Neuronal stem cell (in vitro differentiated cells): ENCODE results near the gene DMD.

ENCODE experiments used
- DNase-seq: peaks from one replicate; pipeline ENCODE4 v3.0.0-alpha.2; 2013; ENCODE audit warnings: low spot score
- H2AFZ ChIP-seq: one replicate; pipeline ENCODE4 v1.6.1; 2013; ENCODE audit warnings: mild to moderate bottlenecking, low read length, inconsistent platforms
- H2AK5ac ChIP-seq: 2 replicates; pipeline ENCODE4 v1.6.1; 2013; ENCODE audit warnings: low read depth, mild to moderate bottlenecking, inconsistent platforms, low read length, moderate library complexity, mixed read lengths
- H2BK120ac ChIP-seq: 2 replicates; pipeline ENCODE4 v1.6.1; 2013; ENCODE audit warnings: low read depth, mild to moderate bottlenecking, inconsistent platforms, low read length, moderate library complexity, mixed read lengths
- H2BK12ac ChIP-seq: one replicate; pipeline ENCODE4 v1.6.1; 2013; ENCODE audit warnings: low read length, inconsistent platforms
- H2BK15ac ChIP-seq: 2 replicates; pipeline ENCODE4 v1.6.1; 2013; ENCODE audit warnings: mild to moderate bottlenecking, low read length, inconsistent platforms, mixed read lengths
- H2BK5ac ChIP-seq: one replicate; pipeline ENCODE4 v1.6.1; 2013; ENCODE audit warnings: inconsistent platforms, mild to moderate bottlenecking, low read length, moderate library complexity
- H3K14ac ChIP-seq: one replicate; pipeline ENCODE4 v1.6.1; 2013; ENCODE audit warnings: low read length, inconsistent platforms
- H3K18ac ChIP-seq: 2 replicates; pipeline ENCODE4 v1.6.1; 2013; ENCODE audit warnings: low read length, inconsistent platforms
- H3K23ac ChIP-seq: 2 replicates; pipeline ENCODE4 v1.6.1; 2013; ENCODE audit warnings: low read depth, mild to moderate bottlenecking, mixed read lengths, low read length, inconsistent platforms; ENCODE audit not compliant: poor library complexity
- H3K27ac ChIP-seq: replicated peaks from 3 replicates; pipeline ENCODE4 v1.5.1; 2013; ENCODE audit warnings: low read length, inconsistent platforms
- H3K27me3 ChIP-seq, 3 experiments: 2 replicates each; pipeline ENCODE4 v1.6.1; 2013; ENCODE audit warnings: low read length in 3 of 3, mild to moderate bottlenecking in 2 of 3, inconsistent platforms in 1 of 3, low read depth in 1 of 3, mixed read lengths in 1 of 3, moderate library complexity in 1 of 3; ENCODE audit not compliant: control insufficient read depth in 3 of 3, insufficient read depth in 3 of 3
- H3K36me3 ChIP-seq, 2 donors: replicated peaks in 1 of 2; 2 replicates each; pipeline ENCODE4 v1.6.1; 2013; ENCODE audit warnings: low read length in 2 of 2; ENCODE audit not compliant: control insufficient read depth in 2 of 2, insufficient read depth in 2 of 2
- H3K4ac ChIP-seq: 2 replicates; pipeline ENCODE4 v1.6.1; 2013; ENCODE audit warnings: inconsistent platforms, mild to moderate bottlenecking, low read length, moderate library complexity
- H3K4me1 ChIP-seq, 2 donors: 1 replicate in 1 of 2; 2 replicates in 1 of 2; pipeline ENCODE4 v1.6.1; 2013; ENCODE audit warnings: low read length in 2 of 2, low read depth in 1 of 2; ENCODE audit not compliant: control insufficient read depth in 2 of 2, insufficient read depth in 1 of 2
- H3K4me2 ChIP-seq: one replicate; pipeline ENCODE4 v1.6.1; 2013; ENCODE audit warnings: mild to moderate bottlenecking, low read length, inconsistent platforms; ENCODE audit not compliant: insufficient read depth, poor library complexity, severe bottlenecking
- H3K4me3 ChIP-seq, 2 donors: 2 replicates each; pipeline ENCODE4 v1.5.1; 2013; ENCODE audit warnings: low read length in 2 of 2, mild to moderate bottlenecking in 2 of 2, inconsistent platforms in 1 of 2, moderate library complexity in 1 of 2
- H3K79me1 ChIP-seq: one replicate; pipeline ENCODE4 v1.6.1; 2013; ENCODE audit warnings: low read depth, mild to moderate bottlenecking, inconsistent platforms, low read length, moderate library complexity
- H3K9ac ChIP-seq: one replicate; pipeline ENCODE4 v1.6.1; 2013; ENCODE audit warnings: mild to moderate bottlenecking, low read depth, low read length, inconsistent platforms; ENCODE audit not compliant: poor library complexity
- H3K9me3 ChIP-seq, 2 donors: replicated peaks in 1 of 2; 2 replicates each; pipeline versions ENCODE3 to v1.6.1; 2013; ENCODE audit warnings: low read length in 2 of 2, mild to moderate bottlenecking in 2 of 2, inconsistent platforms in 1 of 2, low read depth in 1 of 2, mixed read lengths in 1 of 2, moderate library complexity in 1 of 2; ENCODE audit not compliant: control insufficient read depth in 2 of 2, insufficient read depth in 1 of 2
- H4K8ac ChIP-seq: one replicate; pipeline ENCODE4 v1.6.1; 2013; ENCODE audit warnings: low read depth, mild to moderate bottlenecking, inconsistent platforms, low read length, moderate library complexity
- H4K91ac ChIP-seq: one replicate; pipeline ENCODE4 v1.6.1; 2013; ENCODE audit warnings: low read length, low read depth, mild to moderate bottlenecking, inconsistent platforms; ENCODE audit not compliant: poor library complexity
- WGBS, 2 donors: extraction: QIAGEN DNeasy Blood & Tissue Kit; methylation state at CpG; one replicate each; pipeline ENCODE4 v1.1.7; 2013; ENCODE audit warnings: missing lambda C conversion rate in 2 of 2, mixed read lengths in 1 of 2; ENCODE audit not compliant: insufficient read length in 2 of 2, insufficient replicate concordance in 1 of 2; ENCODE audit errors: extremely low coverage in 2 of 2; 5-methylcytosine and 5-hydroxymethylcytosine counted together

The DMD gene

GRCh38 chrX:32804034-32804433 lies 407.3 kb downstream of the DMD start:
- H2AK5ac ChIP-seq: no peak overlapping the region
- H2BK5ac ChIP-seq: no peak overlapping the region
- no peak overlapping the region for H3K9ac ChIP-seq
- no peak overlapping the region for H3K4me2 ChIP-seq
- H4K8ac ChIP-seq: no peak overlapping the region
- no peak overlapping the region for H2BK120ac ChIP-seq
- no peaks in the 10 kb centered on the region for H3K27me3 ChIP-seq
- no peak overlapping the region for H3K14ac ChIP-seq
- H2AFZ ChIP-seq: no peak overlapping the region
- no peaks in the 10 kb centered on the region for H3K9me3 ChIP-seq
- H3K4ac ChIP-seq: no peak overlapping the region
- H3K79me1 ChIP-seq: no peaks in the 10 kb centered on the region
- H3K27ac ChIP-seq: no peak overlapping the region
- H4K91ac ChIP-seq: no peak overlapping the region
- H3K4me1 ChIP-seq: no peaks in the 10 kb centered on the region
- DNase-seq: no peak
- no CpG with 5 or more reads among the region's 10 CpGs for WGBS, 2 donors
- H2BK12ac ChIP-seq: no peak overlapping the region
- no peaks in the 10 kb centered on the region for H3K36me3 ChIP-seq
- H3K4me3 ChIP-seq: no peak overlapping the region
- no peak overlapping the region for H2BK15ac ChIP-seq
- H3K18ac ChIP-seq: no peak overlapping the region
- no peak overlapping the region for H3K23ac ChIP-seq

- Histone ChIP-seq H2BK5ac (no peak overlapping the region), H3K4me2 (no peak overlapping the region)
Measured at GRCh38 chrX:32798990-32799389, 412.4 kb downstream of the DMD start.

GRCh38 chrX:32788936-32789335 lies 422.4 kb downstream of the DMD start:
- Histone ChIP-seq H4K8ac (no peak overlapping the region), H2BK15ac (no peak overlapping the region), H3K4ac (no peak overlapping the region), H3K27me3 (no peaks in the 10 kb centered on the region), H3K36me3 (no peaks in the 10 kb centered on the region), H3K9ac (no peak overlapping the region), H2AFZ (no peak overlapping the region), H4K91ac (no peak overlapping the region), H3K4me2 (no peak overlapping the region), H2BK120ac (no peak overlapping the region), H3K23ac (no peak overlapping the region), H3K79me1 (no peaks in the 10 kb centered on the region), H3K9me3 (no peaks in the 10 kb centered on the region), H3K27ac (no peak overlapping the region), H2AK5ac (no peak overlapping the region), H2BK5ac (no peak overlapping the region), H3K4me1 (no peaks in the 10 kb centered on the region), H2BK12ac (no peak overlapping the region), H3K4me3 (no peak overlapping the region), H3K14ac (no peak overlapping the region), H3K18ac (no peak overlapping the region)
- no CpG with 5 or more reads among the region's 1 CpG for WGBS, 2 donors
- no peak for DNase-seq

More at GRCh38 chrX:32798990-32799389, 412.4 kb downstream of the DMD start:
- no peak overlapping the region for H3K18ac ChIP-seq
- H4K8ac ChIP-seq: no peak overlapping the region
- WGBS, 2 donors: no CpG with 5 or more reads among the region's 3 CpGs
- H3K27me3 ChIP-seq: no peaks in the 10 kb centered on the region
- no peak overlapping the region for H3K23ac ChIP-seq
- no peak overlapping the region for H2BK15ac ChIP-seq
- H3K9me3 ChIP-seq: no peaks in the 10 kb centered on the region
- H2AFZ ChIP-seq: no peak overlapping the region
- H3K4ac ChIP-seq: no peak overlapping the region
- no peak overlapping the region for H2BK12ac ChIP-seq
- no peaks in the 10 kb centered on the region for H3K36me3 ChIP-seq
- no peak overlapping the region for H4K91ac ChIP-seq
- no peaks in the 10 kb centered on the region for H3K4me1 ChIP-seq
- DNase-seq: no peak
- H3K79me1 ChIP-seq: no peaks in the 10 kb centered on the region
- H2BK120ac ChIP-seq: no peak overlapping the region
- no peak overlapping the region for H3K14ac ChIP-seq
- no peak overlapping the region for H3K4me3 ChIP-seq
- no peak overlapping the region for H2AK5ac ChIP-seq
- no peak overlapping the region for H3K9ac ChIP-seq
- H3K27ac ChIP-seq: no peak overlapping the region

- no peaks in the 10 kb centered on the region for H3K4me1 ChIP-seq
- no peak overlapping the region for H3K4me3 ChIP-seq
- no peak overlapping the region for H2BK5ac ChIP-seq
- H3K27ac ChIP-seq: no peak overlapping the region
- H2AFZ ChIP-seq: no peak overlapping the region
- no peak for DNase-seq
- H3K14ac ChIP-seq: no peak overlapping the region
- no peak overlapping the region for H3K4ac ChIP-seq
- no peak overlapping the region for H2BK12ac ChIP-seq
- H3K9ac ChIP-seq: no peak overlapping the region
- H3K23ac ChIP-seq: no peak overlapping the region
- no peaks in the 10 kb centered on the region for H3K27me3 ChIP-seq
- H3K9me3 ChIP-seq: no peaks in the 10 kb centered on the region
- H3K36me3 ChIP-seq: no peaks in the 10 kb centered on the region
- no peak overlapping the region for H2BK120ac ChIP-seq
- no peaks in the 10 kb centered on the region for H3K79me1 ChIP-seq
- no peak overlapping the region for H3K18ac ChIP-seq
- no CpG with 5 or more reads among the region's 4 CpGs for WGBS, 2 donors
- no peak overlapping the region for H2AK5ac ChIP-seq
- H3K4me2 ChIP-seq: no peak overlapping the region
- H2BK15ac ChIP-seq: no peak overlapping the region
- no peak overlapping the region for H4K8ac ChIP-seq
- no peak overlapping the region for H4K91ac ChIP-seq
Measured at GRCh38 chrX:32780109-32780508, 431.2 kb downstream of the DMD start.
